GM19397 (cell line): Measurements from ENCODE around the gene ETNK1.
A peak's percentile ranks its signal among the peaks of the same experiment; 100 is the strongest.
"Not testable (repeated sequence)": the region's sequence is repeated elsewhere in the genome, so short reads cannot be mapped to it uniquely, and the experiment has no call there.

ENCODE experiments used
- ATAC-seq: cut with Tn5 transposase; IDR thresholded peaks from one replicate; pipeline ENCODE4 v1.9.1; 2021; ENCODE audit warnings: mild to moderate bottlenecking, moderate library complexity; ENCODE audit not compliant: unreplicated experiment

Gene ETNK1

DNA sequence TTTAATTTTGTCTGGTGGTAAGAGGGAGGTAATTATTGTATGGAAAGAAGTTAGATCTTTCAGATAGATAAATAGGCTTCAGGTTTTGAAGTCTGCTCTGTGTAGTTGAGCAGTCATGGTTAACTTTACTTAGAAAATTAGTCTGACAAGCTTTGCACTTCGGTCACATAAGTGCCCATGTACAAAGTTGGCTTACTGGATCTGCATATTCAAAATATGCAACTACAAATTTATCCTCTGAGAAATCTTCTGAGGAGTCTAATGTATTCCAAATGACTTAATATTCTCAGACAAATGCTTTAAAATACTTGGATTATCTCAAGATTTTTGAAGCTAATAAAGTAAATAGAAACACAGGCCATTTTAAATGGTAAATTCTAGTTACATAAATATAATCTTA lies 61.2 kb downstream of the ETNK1 start:
- ATAC-seq = no peak

- peak; percentile 66 for ATAC-seq
These were observed 62.5 kb downstream of the ETNK1 start for GRCh38 chr12:22687361-22688076.

GRCh38 chr12:22689876-22690275 lies 64.9 kb downstream of the ETNK1 start:
- ATAC-seq = no peak

GRCh38 chr12:22691319-22691718 lies 66.3 kb downstream of the ETNK1 start:
- ATAC-seq = no peak

DNA sequence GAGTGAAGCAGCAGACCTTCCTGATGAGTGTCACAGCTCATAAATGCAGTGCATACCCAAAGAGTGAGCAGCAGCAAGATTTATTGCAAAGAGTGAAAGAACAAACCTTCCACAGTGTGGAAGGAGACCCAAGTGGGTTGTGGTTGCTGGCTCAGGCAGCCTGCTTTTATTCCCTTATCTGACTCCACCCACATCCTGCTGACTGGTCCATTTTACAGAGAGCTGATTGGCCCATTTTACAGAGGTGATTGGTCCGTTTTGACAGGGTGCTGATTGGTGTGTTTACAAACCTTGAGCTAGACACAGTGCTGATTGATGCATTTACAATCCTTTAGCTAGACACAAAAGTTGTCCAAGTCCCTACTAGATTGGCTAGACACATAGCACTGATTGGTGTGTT lies 67.5 kb downstream of the ETNK1 start:
- ATAC-seq = not testable (repeated sequence)

DNA sequence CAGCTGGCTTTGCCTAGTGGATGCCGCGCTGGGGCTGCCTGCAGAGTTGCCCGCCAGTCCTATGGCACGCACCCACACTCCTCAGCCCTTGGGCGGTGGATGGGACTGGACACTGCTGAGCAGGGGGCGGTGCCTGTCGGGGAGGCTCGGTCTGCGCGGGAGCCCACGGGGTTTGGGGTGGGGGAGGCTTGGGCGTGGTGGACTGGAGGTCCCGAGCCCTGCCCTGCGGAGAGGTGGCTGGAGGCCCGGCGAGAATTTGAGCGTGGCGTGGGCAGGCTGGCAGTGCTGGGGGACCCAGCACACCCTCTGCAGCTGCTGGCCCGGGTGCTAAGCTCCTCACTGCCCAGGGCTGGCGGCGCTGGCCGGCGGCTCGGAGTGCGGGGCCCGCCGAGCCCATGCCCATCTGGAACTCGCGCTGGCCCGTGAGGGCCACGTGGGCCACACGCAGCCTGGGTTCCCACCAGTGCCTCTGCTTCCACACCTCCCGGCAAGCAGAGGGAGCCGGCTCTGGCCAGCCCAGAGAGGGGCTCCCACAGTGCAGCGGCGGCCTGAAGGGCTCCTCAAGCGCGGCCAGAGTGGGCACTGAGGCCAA lies 68.1 kb downstream of the ETNK1 start:
- ATAC-seq = no peak

DNA sequence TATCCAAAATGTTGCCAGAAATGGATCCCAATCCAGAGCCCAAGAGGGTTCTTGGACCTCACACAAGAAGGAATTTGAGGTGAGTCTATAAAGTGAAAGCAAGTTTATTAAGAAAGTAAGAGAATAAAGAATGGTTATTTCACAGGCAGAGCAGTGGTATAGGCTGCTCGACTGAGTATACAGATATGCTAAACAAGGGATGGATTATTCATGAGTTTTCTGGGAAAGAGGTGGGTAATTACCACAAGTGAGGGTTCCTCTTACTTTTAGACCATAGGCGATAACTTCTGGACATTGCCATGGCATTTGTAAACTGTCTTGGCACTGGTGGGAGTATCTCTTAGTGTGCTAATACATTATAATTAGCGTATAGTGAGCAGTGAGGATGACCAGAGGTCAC lies 73.6 kb downstream of the ETNK1 start:
- ATAC-seq = no peak

- ATAC-seq = not testable (repeated sequence)
These were observed 74.7 kb downstream of the ETNK1 start for GRCh38 chr12:22699705-22700104.

DNA sequence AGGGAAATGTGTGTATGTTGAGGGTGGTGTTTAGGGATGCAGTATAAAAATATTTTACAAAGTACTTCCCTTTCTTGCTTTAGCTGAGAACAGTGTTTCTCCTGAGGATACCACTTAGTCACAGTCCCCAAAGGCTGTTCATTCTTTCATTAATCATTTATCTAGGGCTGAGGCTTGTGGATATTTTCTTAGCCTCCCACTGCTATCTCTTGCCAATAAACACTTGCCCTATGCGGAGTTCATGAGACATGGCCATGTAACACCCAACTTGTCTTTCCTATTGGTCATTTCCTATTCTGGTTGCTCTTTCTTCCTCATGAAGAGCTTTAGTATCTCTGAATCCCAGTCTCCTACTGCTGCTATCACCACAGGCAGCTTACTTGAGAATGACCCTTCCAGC lies 75.1 kb downstream of the ETNK1 start:
- ATAC-seq = no peak

- ATAC-seq = not testable (repeated sequence)
These were observed 76.3 kb downstream of the ETNK1 start for GRCh38 chr12:22701216-22701809.

- ATAC-seq = no peak
These were observed 77.7 kb downstream of the ETNK1 start for GRCh38 chr12:22702690-22703089.

DNA sequence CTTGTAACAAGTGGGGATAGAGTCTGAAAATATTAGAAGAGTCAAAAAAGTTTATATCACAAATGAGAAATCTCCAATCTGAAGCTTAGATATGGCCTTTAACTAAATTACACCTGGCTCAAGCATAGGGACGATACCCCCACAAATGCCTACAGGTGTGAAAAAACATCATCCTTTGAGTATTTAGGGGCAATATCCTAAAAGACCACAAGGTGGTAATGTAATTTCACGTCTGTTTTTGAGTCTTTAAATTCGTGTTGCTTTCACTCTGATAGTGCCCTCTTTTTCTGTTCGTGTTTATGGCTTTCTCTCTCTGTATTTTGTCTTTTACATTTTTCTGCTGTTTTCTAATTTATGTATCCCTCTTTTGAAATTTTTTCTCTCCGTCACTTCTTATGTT lies 84.3 kb downstream of the ETNK1 start:
- ATAC-seq = no peak

- ATAC-seq = no peak
These were observed 87.1 kb downstream of the ETNK1 start for GRCh38 chr12:22712083-22712482.

- ATAC-seq = no peak
These were observed 90.3 kb downstream of the ETNK1 start for GRCh38 chr12:22715254-22715653.

- ATAC-seq = no peak
These were observed 94.8 kb downstream of the ETNK1 start for GRCh38 chr12:22719745-22720144.

GRCh38 chr12:22722081-22722480 lies 97.1 kb downstream of the ETNK1 start:
- ATAC-seq = no peak

GRCh38 chr12:22722779-22723178 lies 97.8 kb downstream of the ETNK1 start:
- no peak for ATAC-seq

DNA sequence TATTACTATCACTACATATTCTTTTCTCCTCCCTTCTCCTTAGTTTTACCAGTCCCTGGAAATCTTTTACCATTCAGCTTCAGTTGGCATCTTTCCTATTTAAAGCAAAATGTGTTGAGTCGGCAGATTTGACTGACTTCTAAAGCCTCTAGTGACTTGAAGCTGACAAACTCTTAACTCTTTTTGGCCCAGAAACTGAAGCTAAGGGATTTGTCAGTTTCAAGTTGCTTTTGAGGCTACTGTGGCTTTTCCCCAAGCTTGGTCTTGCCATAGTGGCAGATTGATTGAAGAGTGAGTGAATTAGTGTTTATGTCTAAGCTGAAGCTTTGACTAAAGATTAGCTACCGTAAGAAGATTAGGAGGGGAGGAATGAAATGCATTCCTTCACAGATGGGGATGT lies 104.0 kb downstream of the ETNK1 start:
- no peak for ATAC-seq

- no peak for ATAC-seq
These were observed 104.5 kb downstream of the ETNK1 start for GRCh38 chr12:22729431-22729956.

GRCh38 chr12:22729957-22730443 lies 105.0 kb downstream of the ETNK1 start:
- no peak for ATAC-seq

DNA sequence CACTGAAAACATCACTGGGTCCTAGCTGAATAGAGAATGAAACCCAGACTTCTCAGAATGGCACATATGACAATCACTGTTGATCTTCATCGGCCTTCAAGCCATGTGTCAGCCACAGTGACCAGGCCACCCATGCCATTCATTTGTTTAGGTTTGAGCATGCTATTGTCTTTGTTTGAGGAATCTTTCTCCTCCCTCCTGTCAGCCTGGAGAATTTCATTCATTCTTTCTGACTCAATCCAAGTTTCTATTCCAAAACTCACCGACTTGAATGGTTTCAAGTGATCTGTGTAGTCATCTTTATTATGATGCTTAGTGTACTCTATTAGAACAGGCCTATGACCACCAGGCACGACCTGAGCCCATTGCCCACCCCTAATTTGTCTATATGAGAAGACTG lies 106.3 kb downstream of the ETNK1 start:
- ATAC-seq = no peak

DNA sequence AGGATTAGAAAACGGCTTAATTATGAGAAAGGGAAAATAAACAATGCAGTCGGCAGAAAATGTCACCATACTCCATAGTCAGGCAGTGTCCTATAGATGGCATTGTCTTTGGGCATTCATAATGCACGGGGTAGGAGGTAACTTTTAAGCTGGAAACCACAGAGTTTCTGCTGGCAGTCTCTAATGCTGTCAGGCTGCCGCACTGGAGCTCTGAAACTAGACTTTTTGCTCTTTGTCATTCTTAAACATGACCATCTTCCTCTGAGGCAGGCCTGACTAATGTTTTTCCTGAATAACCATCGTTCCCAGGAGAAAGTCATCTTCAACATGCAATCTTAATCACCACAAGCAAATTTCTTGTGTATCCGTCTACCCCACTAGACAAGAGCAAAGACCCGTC lies 108.8 kb downstream of the ETNK1 start:
- ATAC-seq = no peak
